Esophagus (tissue), 2 donors: Measurements from ENCODE around the gene LRRK1. TPM values are rescaled to one million over a fixed set of nuclear protein-coding genes. Genes with fewer than 3 reads are reported as not detected.

ENCODE experiments used
- H3K27ac ChIP-seq, 2 donors: one replicate each; pipeline ENCODE4 v1.5.1; 2013; ENCODE audit warnings: low read depth in 2 of 2, mild to moderate bottlenecking in 2 of 2, inconsistent platforms in 1 of 2, low read length in 1 of 2, moderate library complexity in 1 of 2
- H3K27me3 ChIP-seq, 2 donors: one replicate each; pipeline ENCODE4 v1.6.1; 2013; ENCODE audit warnings: low read length in 2 of 2, control low read depth in 1 of 2, mild to moderate bottlenecking in 1 of 2; ENCODE audit not compliant: insufficient read depth in 2 of 2, control insufficient read depth in 1 of 2
- H3K36me3 ChIP-seq, 2 donors: one replicate each; pipeline ENCODE4 v1.6.1; 2013; ENCODE audit warnings: low read length in 1 of 2; ENCODE audit not compliant: control insufficient read depth in 2 of 2, insufficient read depth in 2 of 2
- H3K4me1 ChIP-seq, 2 donors: one replicate each; pipeline ENCODE4 v1.6.1; 2013; ENCODE audit warnings: low read length in 1 of 2; ENCODE audit not compliant: control insufficient read depth in 2 of 2, insufficient read depth in 2 of 2
- H3K4me3 ChIP-seq, 2 donors: one replicate each; pipeline ENCODE4 v1.5.1; 2013; ENCODE audit warnings: low read length in 2 of 2, mild to moderate bottlenecking in 2 of 2, low read depth in 1 of 2, moderate library complexity in 1 of 2
- H3K9me3 ChIP-seq, 2 donors: one replicate each; pipeline ENCODE4 v1.6.1; 2013; ENCODE audit warnings: mild to moderate bottlenecking in 2 of 2, low read depth in 1 of 2, low read length in 1 of 2, moderate library complexity in 1 of 2; ENCODE audit not compliant: control insufficient read depth in 2 of 2, insufficient read depth in 1 of 2
- WGBS, 2 donors: extraction: QIAGEN DNeasy Blood & Tissue Kit; methylation state at CpG; one replicate each; pipeline ENCODE4 v1.1.7; 2013; 5-methylcytosine and 5-hydroxymethylcytosine counted together
- polyA plus RNA-seq, 2 donors: library from polyadenylated mRNA; stranded (reverse); fragments of 200-250 nt; gene quantifications; one replicate each; pipeline ENCODE4 v1.2.3, GENCODE V29; 2013
- donor health status: healthy with polysubstance abuse.
- donor health status: Bipolar disorder and iron deficiency.

The LRRK1 gene
- polyA plus RNA-seq, 2 donors = 4.4 to 7.0 TPM

DNA sequence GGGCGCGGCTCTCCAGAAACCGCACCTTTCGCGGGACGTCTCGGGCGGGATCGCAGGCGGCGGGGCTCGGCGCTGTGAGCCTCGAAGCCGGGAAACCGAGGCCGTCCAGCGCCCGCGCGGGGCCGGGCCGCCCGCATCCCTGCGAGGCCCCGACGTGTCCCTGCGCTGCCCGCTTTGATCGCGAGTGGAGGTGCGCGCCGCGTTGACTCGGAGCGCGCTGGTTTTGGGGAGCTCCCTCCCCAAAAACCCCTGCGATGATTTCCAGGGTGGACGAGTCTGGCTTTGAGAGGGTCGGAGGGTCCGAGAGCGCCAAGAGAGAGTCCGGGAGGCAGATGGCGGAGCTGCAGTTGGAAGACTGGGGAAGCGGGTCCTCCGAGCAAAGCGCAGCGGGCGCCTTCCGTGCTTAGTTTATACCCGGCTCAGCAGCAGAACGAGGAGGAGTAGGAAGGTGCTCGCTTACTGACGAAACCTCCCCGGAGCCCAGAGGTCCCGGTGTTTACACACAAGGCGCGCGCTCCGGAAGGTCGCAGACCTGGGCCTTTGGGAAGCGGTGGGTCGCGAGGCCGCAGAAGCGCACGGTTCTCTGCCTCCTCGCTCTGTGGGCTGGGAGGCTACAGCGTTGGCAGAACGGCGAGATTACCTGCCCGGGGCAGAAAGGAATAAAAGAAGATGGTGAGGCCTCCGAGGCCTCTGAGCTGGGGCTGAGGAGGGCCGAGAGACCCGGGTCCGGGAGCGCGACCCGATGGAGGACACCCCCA is 38.8 kb upstream of the LRRK1 start:
- H3K36me3 ChIP-seq = no peaks in the 10 kb centered on the region
- H3K9me3 ChIP-seq = no peaks in the 10 kb centered on the region
- H3K4me1 ChIP-seq = peaks cover 5 to 8% of the 10 kb centered on the region in 2 donors
- H3K27ac ChIP-seq = no peak overlapping the region
- 9 to 14% methylated on average over 80 of the region's 80 CpGs for WGBS, 2 donors
- no peaks in the 10 kb centered on the region for H3K27me3 ChIP-seq
- H3K4me3 ChIP-seq = peak overlapping the region; percentile 53 to 59

DNA sequence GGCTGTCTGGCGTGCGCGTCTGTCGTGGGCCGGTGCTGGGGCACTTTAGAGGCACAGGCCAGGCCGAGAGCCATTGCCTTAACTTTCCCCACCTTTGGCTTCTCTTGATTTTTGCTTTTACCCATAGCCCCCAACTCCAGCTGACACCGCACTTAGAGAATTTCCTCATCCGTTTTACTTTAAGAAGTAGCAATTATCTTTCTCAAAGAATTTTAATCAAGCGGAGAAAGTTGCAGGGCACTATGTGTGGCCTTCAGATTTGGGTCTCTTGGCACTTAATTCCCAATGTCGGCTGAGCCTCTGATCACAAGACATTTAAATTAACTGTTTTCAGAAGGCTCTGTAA is 38.3 kb upstream of the LRRK1 start:
- no peaks in the 10 kb centered on the region for H3K27me3 ChIP-seq
- H3K36me3 ChIP-seq = no peaks in the 10 kb centered on the region
- no peaks in the 10 kb centered on the region for H3K9me3 ChIP-seq
- WGBS, 2 donors = 68 to 75% methylated on average over 10 of the region's 10 CpGs
- H3K4me3 ChIP-seq = peak overlapping the region; percentile 53 to 59
- H3K27ac ChIP-seq = no peak overlapping the region
- H3K4me1 ChIP-seq = peaks cover 5 to 8% of the 10 kb centered on the region in 2 donors

DNA sequence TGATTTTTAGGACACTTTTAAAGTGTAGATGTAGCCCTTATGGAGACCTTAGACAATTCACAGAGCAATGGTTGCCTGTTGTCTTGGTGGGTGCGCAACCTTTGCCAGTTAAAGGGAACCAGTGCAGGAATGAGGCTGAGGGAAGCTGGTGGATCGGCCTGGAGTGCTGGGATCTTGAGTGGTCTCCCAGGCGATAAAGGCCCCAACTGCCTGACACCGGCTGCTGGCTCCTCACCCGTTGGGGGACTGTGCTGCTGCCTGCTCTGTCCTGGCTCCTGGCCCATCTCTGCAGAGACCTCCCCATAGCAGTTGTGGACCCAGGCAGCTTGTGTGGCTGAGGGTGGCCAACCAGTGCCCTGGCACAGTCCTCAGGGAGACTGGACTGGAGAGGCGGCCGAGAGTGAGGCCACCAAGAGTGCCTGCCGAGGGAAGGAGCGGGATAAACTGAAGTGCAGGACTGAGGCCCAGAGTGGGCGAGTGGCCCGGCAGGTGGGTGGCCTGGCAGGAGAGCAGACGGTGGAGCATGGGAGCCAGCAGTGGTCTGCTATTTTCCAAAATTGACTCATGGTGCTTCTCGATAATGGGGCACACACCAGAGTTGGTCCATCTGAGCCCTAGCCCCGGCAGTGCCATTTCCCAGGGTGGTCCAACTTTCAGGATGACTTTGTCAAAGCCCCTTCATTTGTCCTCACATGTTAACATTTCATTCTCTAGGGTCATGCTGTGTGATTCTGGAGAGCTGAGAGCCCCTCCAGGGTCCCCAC is 37.4 kb upstream of the LRRK1 start:
- no peaks in the 10 kb centered on the region for H3K27me3 ChIP-seq
- no peaks in the 10 kb centered on the region for H3K9me3 ChIP-seq
- H3K4me3 ChIP-seq = peak overlapping the region in 1 of 2 donors; percentile 16
- 91 to 92% methylated on average over 14 of the region's 14 CpGs for WGBS, 2 donors
- H3K36me3 ChIP-seq = no peaks in the 10 kb centered on the region
- no peak overlapping the region for H3K27ac ChIP-seq
- peaks cover 5 to 8% of the 10 kb centered on the region in 2 donors for H3K4me1 ChIP-seq

DNA sequence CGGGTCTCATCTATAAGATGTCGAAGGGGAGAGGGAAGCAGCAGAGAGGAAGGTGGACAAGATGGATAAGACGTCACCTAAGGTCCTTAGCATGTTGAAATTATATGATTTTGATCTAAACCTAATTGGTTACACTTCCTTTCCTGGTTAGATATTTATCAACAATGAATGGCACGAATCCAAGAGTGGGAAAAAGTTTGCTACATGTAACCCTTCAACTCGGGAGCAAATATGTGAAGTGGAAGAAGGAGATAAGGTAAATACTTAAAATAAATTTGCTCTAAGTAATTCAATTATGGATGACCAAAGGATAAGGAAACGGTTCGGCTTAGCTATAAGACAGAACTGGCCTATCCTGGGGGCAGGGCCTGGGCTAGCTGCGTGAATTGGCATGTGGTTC is 34.0 kb upstream of the LRRK1 start:
- H3K27me3 ChIP-seq = no peaks in the 10 kb centered on the region
- WGBS, 2 donors = 63 to 74% methylated on average over 8 of the region's 8 CpGs
- H3K4me3 ChIP-seq = no peak overlapping the region
- no peaks in the 10 kb centered on the region for H3K36me3 ChIP-seq
- H3K27ac ChIP-seq = no peak overlapping the region
- no peaks in the 10 kb centered on the region for H3K9me3 ChIP-seq
- peaks cover 0 to under 1% of the 10 kb centered on the region in 2 donors for H3K4me1 ChIP-seq

DNA sequence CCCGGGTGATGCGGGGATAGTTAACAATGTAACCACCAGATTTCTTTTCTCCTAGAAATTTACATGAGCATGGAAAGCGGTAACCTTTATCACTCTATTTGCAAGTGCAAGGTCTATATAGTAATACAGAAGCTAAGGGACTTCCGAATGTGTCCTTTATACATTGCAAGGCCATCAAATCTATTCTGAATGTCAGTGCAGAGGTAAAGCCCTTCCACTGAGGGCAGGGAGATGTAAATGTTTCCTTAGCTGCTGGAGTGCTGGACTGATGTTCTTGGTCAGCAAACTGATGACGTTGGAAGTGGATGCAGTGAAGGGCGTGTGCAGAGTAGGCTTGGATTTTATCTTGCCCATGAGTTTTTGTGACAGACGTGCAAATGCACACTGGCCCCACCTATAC is 33.3 kb upstream of the LRRK1 start:
- Histone ChIP-seq H3K4me1 (no peaks in the 10 kb centered on the region), H3K27me3 (no peaks in the 10 kb centered on the region), H3K27ac (no peak overlapping the region)

DNA sequence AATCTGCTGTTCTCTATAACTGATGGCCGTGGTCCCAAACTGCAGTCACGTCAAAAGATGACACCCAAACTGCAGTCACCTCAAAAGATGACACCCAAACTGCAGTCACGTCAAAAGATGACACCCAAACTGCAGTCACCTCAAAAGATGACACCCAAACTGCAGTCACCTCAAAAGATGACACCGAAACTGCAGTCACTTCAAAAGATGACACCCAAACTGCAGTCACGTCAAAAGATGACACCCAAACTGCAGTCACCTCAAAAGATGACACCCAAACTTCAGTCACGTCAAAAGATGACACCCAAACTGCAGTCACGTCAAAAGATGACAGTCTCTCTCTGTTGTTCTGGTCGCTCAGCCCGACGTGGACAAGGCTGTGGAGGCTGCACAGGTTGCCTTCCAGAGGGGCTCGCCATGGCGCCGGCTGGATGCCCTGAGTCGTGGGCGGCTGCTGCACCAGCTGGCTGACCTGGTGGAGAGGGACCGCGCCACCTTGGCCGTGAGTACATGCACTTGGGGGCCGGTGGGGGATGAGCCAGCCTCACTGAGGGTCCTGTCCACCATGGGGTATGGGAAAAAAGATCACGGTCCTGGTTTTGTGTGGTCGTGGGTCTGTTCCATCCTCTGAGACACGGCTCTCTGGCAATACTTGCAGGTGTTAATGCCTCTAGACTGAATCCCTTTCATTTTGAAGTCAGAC is 31.8 kb upstream of the LRRK1 start:
- H3K36me3 ChIP-seq = peaks cover 0 to 3% of the 10 kb centered on the region in 2 donors
- H3K4me1 ChIP-seq = peaks cover 0 to 3% of the 10 kb centered on the region in 2 donors
- H3K9me3 ChIP-seq = no peaks in the 10 kb centered on the region
- H3K27ac ChIP-seq = no peak overlapping the region
- H3K27me3 ChIP-seq = no peaks in the 10 kb centered on the region
- no peak overlapping the region for H3K4me3 ChIP-seq
- 84 to 85% methylated on average over 22 of the region's 22 CpGs for WGBS, 2 donors

More for the DNA sequence above, 33.3 kb upstream of the LRRK1 start:
- H3K4me3 ChIP-seq = no peak overlapping the region
- WGBS, 2 donors = 83 to 90% methylated on average over 7 of the region's 7 CpGs
- no peaks in the 10 kb centered on the region for H3K9me3 ChIP-seq
- H3K36me3 ChIP-seq = no peaks in the 10 kb centered on the region

DNA sequence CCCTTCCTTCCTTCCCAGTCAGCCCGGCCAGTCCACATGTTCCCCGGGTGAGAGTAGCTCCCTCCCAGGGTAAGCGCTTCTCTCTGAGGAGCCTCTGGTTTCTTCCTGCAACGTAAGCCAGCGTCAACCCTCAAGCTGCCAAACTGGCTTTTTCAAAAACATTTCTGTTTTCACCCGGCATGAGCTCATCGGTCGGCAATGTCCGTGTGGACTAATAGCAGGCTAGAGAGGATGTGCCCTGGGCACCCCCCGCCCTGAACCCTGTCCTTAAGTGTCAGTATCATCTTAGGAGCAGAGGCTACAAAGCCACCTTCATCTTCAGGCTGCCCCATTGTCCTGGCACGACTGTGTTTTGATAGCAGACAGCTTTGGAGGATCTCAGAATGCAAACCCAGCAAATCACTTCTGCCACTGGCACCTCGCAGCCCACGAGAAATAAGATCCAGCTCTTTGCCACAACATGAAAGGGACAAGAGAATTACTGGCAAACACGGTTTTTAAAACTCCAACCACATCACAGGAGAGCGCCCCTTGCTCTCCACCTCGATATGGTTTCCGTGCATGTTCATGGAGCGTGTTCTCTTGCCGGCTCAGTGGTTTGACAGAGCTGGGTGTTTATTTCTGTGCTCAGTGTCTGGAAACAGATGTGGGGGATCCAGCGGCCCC is 29.6 kb upstream of the LRRK1 start:
- peaks cover 0 to 3% of the 10 kb centered on the region in 2 donors for H3K36me3 ChIP-seq
- WGBS, 2 donors = 31 to 34% methylated on average over 20 of the region's 20 CpGs
- no peaks in the 10 kb centered on the region for H3K9me3 ChIP-seq
- H3K4me1 ChIP-seq = peaks cover 0 to 3% of the 10 kb centered on the region in 2 donors
- no peaks in the 10 kb centered on the region for H3K27me3 ChIP-seq
- H3K4me3 ChIP-seq = no peak overlapping the region
- peak overlapping the region; percentile 55 to 69 for H3K27ac ChIP-seq

DNA sequence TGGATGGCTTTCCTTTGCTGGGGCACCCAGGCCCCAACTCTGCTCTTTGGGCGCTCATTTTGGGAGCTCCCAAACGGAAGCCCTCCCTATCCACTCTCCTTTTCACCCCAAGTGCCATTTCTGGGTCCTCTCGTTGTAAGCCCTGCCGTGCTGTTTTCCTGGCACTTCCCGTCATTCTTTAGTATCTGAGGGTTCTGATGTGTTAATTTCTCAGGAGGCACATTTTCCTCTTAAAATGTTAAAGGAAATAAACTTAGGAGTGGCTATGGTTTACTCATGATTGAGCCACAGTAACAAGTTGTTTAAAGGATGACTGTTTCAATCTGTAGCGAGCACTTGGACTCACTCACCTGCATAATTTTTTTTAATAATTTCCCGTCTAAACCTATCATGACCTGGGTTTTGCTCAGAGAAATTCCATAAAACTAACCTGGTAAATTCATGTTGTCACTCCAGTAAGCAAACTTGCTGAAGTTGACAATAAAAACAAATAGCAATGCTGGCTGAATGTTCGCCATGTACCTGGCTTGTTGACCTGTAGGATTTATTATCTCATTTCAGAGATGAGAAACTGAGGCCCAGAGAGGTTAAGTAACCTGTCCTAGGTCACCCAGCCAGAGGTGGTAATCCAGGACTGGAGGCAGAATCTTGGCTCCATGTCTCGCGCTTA is 29.0 kb upstream of the LRRK1 start:
- H3K27ac ChIP-seq = peak overlapping the region; percentile 25 to 31
- no peaks in the 10 kb centered on the region for H3K9me3 ChIP-seq
- WGBS, 2 donors = 78 to 81% methylated on average over 10 of the region's 10 CpGs
- H3K4me3 ChIP-seq = no peak overlapping the region
- H3K36me3 ChIP-seq = peaks cover 0 to 3% of the 10 kb centered on the region in 2 donors
- no peaks in the 10 kb centered on the region for H3K27me3 ChIP-seq
- peaks cover 0 to 3% of the 10 kb centered on the region in 2 donors for H3K4me1 ChIP-seq

DNA sequence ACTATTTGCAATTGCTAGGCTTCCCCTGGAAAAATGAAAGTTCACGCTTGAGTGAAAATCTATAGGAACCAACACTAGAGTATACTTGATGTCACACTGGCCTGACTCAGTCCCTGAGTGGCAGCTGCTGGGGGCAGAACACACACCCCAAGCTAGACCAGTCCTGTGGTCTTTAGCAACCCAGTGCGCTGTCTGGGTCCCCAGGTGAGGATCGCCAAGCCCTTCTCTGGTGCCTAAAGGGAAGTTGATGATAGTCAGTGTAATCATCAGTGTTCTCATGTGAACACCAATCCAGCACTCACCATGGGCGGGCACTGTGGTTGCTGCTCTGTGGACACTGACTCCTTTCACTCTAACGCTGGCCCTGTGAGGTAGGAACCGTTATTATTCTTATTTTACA is 28.3 kb upstream of the LRRK1 start:
- Histone ChIP-seq H3K4me3 (no peak overlapping the region), H3K4me1 (peaks cover 0 to 3% of the 10 kb centered on the region in 2 donors), H3K27me3 (no peaks in the 10 kb centered on the region), H3K9me3 (no peaks in the 10 kb centered on the region), H3K27ac (no peak overlapping the region), H3K36me3 (peaks cover 0 to 3% of the 10 kb centered on the region in 2 donors)
- 88 to 90% methylated on average over 6 of the region's 6 CpGs for WGBS, 2 donors
